ENCODE measurements around the gene SEMA3C.

The SEMA3C gene

GRCh38 chr7:80773787-80774508, 144.9 kb downstream of the SEMA3C start:
- no peak for DNase-seq

GRCh38 chr7:80772347-80772993, 146.4 kb downstream of the SEMA3C start:
- DNase-seq = no peak

GRCh38 chr7:80771523-80771922, 147.3 kb downstream of the SEMA3C start:
- no peak for DNase-seq

- no peak for DNase-seq
These were observed 148.2 kb downstream of the SEMA3C start for GRCh38 chr7:80770675-80771081.

- DNase-seq = no peak
These were observed 148.8 kb downstream of the SEMA3C start for GRCh38 chr7:80770061-80770460.

- DNase-seq = no peak
These were observed 150.1 kb downstream of the SEMA3C start for GRCh38 chr7:80768756-80769155.

- no peak for DNase-seq
These were observed 151.2 kb downstream of the SEMA3C start for GRCh38 chr7:80767654-80768053.

- DNase-seq = no peak
These were observed 152.1 kb downstream of the SEMA3C start for GRCh38 chr7:80766724-80767123.

- DNase-seq = peak; percentile 81
These were observed 154.7 kb downstream of the SEMA3C start for GRCh38 chr7:80764132-80764531.

- no peak for DNase-seq
These were observed 155.1 kb downstream of the SEMA3C start for GRCh38 chr7:80763704-80764103.

GRCh38 chr7:80763289-80763688, 155.6 kb downstream of the SEMA3C start:
- DNase-seq = no peak

GRCh38 chr7:80760292-80760691, 158.6 kb downstream of the SEMA3C start:
- DNase-seq = peak; percentile 79

GRCh38 chr7:80752954-80753690, 165.7 kb downstream of the SEMA3C start:
- DNase-seq = no peak

- no peak for DNase-seq
These were observed 169.6 kb downstream of the SEMA3C start for GRCh38 chr7:80749270-80749669.

- no peak for DNase-seq
These were observed 170.3 kb downstream of the SEMA3C start for GRCh38 chr7:80748363-80749042.

- DNase-seq = no peak
These were observed 177.9 kb downstream of the SEMA3C start for GRCh38 chr7:80740778-80741545.

GRCh38 chr7:80736371-80737125, 182.3 kb downstream of the SEMA3C start:
- no peak for DNase-seq

GRCh38 chr7:80735330-80735729, 183.5 kb downstream of the SEMA3C start:
- DNase-seq = no peak

- DNase-seq = no peak
These were observed 184.8 kb downstream of the SEMA3C start for GRCh38 chr7:80734011-80734410.

- DNase-seq = no peak
These were observed 185.4 kb downstream of the SEMA3C start for GRCh38 chr7:80733333-80733915.

GRCh38 chr7:80732630-80733029, 186.2 kb downstream of the SEMA3C start:
- DNase-seq = no peak
